CD14-positive monocyte (primary cell): ENCODE data around the gene ZDHHC9. TPM values are rescaled to one million over a fixed set of nuclear protein-coding genes. Genes with fewer than 3 reads are reported as not detected.

ENCODE experiments used
- DNase-seq, 3 donors: peaks; one replicate each; pipeline ENCODE4 v3.0.0-alpha.2; 2011 to 2022
- H2AFZ ChIP-seq: 2 replicates; pipeline ENCODE4 v1.6.0; 2012; ENCODE audit warnings: mild to moderate bottlenecking, low read depth, low read length, inconsistent platforms; ENCODE audit not compliant: insufficient read depth, poor library complexity, severe bottlenecking
- H3K27ac ChIP-seq, 2 donors: 1 replicate in 1 of 2; 2 replicates in 1 of 2; pipeline ENCODE4 v1.5.1; 2012 to 2013; ENCODE audit warnings: low read length in 2 of 2, control low read depth in 1 of 2, inconsistent platforms in 1 of 2, low read depth in 1 of 2, mild to moderate bottlenecking in 1 of 2
- H3K27me3 ChIP-seq, 2 donors: one replicate each; pipeline versions ENCODE4 v1.6.0 to v1.6.1; 2011 to 2013; ENCODE audit warnings: low read length in 2 of 2; ENCODE audit not compliant: control insufficient read depth in 2 of 2, insufficient read depth in 2 of 2
- H3K36me3 ChIP-seq, 2 donors: replicated peaks in 1 of 2; 1 replicate in 1 of 2; 2 replicates in 1 of 2; pipeline versions ENCODE4 v1.5.1 to v1.6.1; 2012 to 2013; ENCODE audit warnings: low read length in 2 of 2, control low read depth in 1 of 2, inconsistent platforms in 1 of 2, mild to moderate bottlenecking in 1 of 2; ENCODE audit not compliant: insufficient read depth in 2 of 2, control insufficient read depth in 1 of 2
- H3K4me1 ChIP-seq, 2 donors: 1 replicate in 1 of 2; 2 replicates in 1 of 2; pipeline versions ENCODE4 v1.5.1 to v1.6.1; 2012 to 2013; ENCODE audit warnings: low read length in 2 of 2, control low read depth in 1 of 2, inconsistent platforms in 1 of 2, mild to moderate bottlenecking in 1 of 2, moderate library complexity in 1 of 2; ENCODE audit not compliant: insufficient read depth in 2 of 2, control insufficient read depth in 1 of 2
- H3K4me2 ChIP-seq: replicated peaks from 2 replicates; pipeline ENCODE3; 2012; ENCODE audit warnings: low read length, moderate library complexity, mild to moderate bottlenecking; ENCODE audit not compliant: poor library complexity, severe bottlenecking; ENCODE audit errors: extremely low read depth
- H3K4me3 ChIP-seq, 3 experiments: fragments of 200-600 bp in 1 of 3; sonication (generic) in 1 of 3; replicated peaks in 1 of 3; 1 replicate in 2 of 3; 2 replicates in 1 of 3; pipeline ENCODE4 v1.5.1; 2011 to 2013; ENCODE audit warnings: low read length in 3 of 3, mild to moderate bottlenecking in 3 of 3, control low read depth in 2 of 3, low read depth in 2 of 3, inconsistent platforms in 1 of 3, moderate library complexity in 1 of 3
- H3K79me2 ChIP-seq: 2 replicates; pipeline ENCODE4 v1.6.0; 2012; ENCODE audit warnings: mild to moderate bottlenecking, control low read depth, inconsistent platforms, low read length, moderate library complexity; ENCODE audit not compliant: insufficient read depth
- H3K9ac ChIP-seq: 2 replicates; pipeline ENCODE4 v1.6.0; 2017; ENCODE audit warnings: low read length, mild to moderate bottlenecking; ENCODE audit not compliant: insufficient read depth, poor library complexity, severe bottlenecking
- H3K9me3 ChIP-seq, 2 donors: replicated peaks in 1 of 2; 1 replicate in 1 of 2; 2 replicates in 1 of 2; pipeline versions ENCODE4 v1.5.1 to v1.6.1; 2012 to 2013; ENCODE audit warnings: low read length in 2 of 2, control low read depth in 1 of 2; ENCODE audit not compliant: control insufficient read depth in 1 of 2, insufficient read depth in 1 of 2
- H4K20me1 ChIP-seq: 2 replicates; pipeline ENCODE4 v1.6.0; 2012; ENCODE audit warnings: mild to moderate bottlenecking, low read length, control low read depth, moderate library complexity; ENCODE audit not compliant: insufficient read depth
- H3K27ac Mint-ChIP-seq, 7 donors: one replicate each; pipeline ENCODE4 v1.8.0; 2020; ENCODE audit warnings: mild to moderate bottlenecking in 7 of 7, mixed read lengths in 7 of 7, moderate library complexity in 6 of 7, inconsistent platforms in 2 of 7
- H3K27me3 Mint-ChIP-seq, 3 donors: one replicate each; pipeline ENCODE4 v1.8.0; 2021 to 2022; ENCODE audit warnings: low read depth in 3 of 3, mild to moderate bottlenecking in 3 of 3, mixed read lengths in 3 of 3, moderate library complexity in 3 of 3, inconsistent platforms in 1 of 3
- H3K36me3 Mint-ChIP-seq, 2 donors: one replicate each; pipeline ENCODE4 v1.8.0; 2020; ENCODE audit warnings: mixed read lengths in 2 of 2, inconsistent platforms in 1 of 2, mild to moderate bottlenecking in 1 of 2
- H3K4me1 Mint-ChIP-seq: one replicate; pipeline ENCODE4 v1.8.0; 2020; ENCODE audit warnings: mild to moderate bottlenecking, mixed read lengths
- H3K4me3 Mint-ChIP-seq, 2 donors: one replicate each; pipeline ENCODE4 v1.8.0; 2020; ENCODE audit warnings: mild to moderate bottlenecking in 2 of 2, mixed read lengths in 2 of 2, moderate library complexity in 1 of 2
- H3K9me3 Mint-ChIP-seq, 7 donors: one replicate each; pipeline ENCODE4 v1.8.0; 2020 to 2022; ENCODE audit warnings: mixed read lengths in 7 of 7, mild to moderate bottlenecking in 6 of 7, moderate library complexity in 6 of 7, inconsistent platforms in 2 of 7
- WGBS: methylation state at CpG from one replicate; pipeline ENCODE4 v1.1.5; 2013; ENCODE audit warnings: missing lambda C conversion rate; ENCODE audit not compliant: insufficient coverage; 5-methylcytosine and 5-hydroxymethylcytosine counted together
- intact Hi-C, 2 donors: fragments of 100-400 bp; cut with micrococcal nuclease; formaldehyde crosslinking; loops; one replicate each; pipeline versions ENCODE4 v1.15.0 to v1.15.1; 2023
- polyA plus RNA-seq, 3 donors: library from polyadenylated mRNA; depleted of rRNA in 1 of 3; unstranded in 2 of 3; stranded (reverse) in 1 of 3; fragments of 300-500 nt in 2 of 3; fragments of >200 nt in 1 of 3; fragmentation: Illumina TruSeq in 2 of 3; gene quantifications; 1 replicate in 2 of 3; 2 replicates in 1 of 3; pipeline ENCODE4 v1.2.3, GENCODE V29; 2012 to 2021
- TF ChIP-seq, protein P1 (sequence below): fragments of 200-600 bp; IDR thresholded peaks from one replicate; pipeline ENCODE4 v1.8.0; 2022; ENCODE audit warnings: antibody characterized with exemption, mild to moderate bottlenecking

Gene ZDHHC9
- polyA plus RNA-seq, 3 donors = 1.5 to 2.8 (median 2.7) TPM

DNA sequence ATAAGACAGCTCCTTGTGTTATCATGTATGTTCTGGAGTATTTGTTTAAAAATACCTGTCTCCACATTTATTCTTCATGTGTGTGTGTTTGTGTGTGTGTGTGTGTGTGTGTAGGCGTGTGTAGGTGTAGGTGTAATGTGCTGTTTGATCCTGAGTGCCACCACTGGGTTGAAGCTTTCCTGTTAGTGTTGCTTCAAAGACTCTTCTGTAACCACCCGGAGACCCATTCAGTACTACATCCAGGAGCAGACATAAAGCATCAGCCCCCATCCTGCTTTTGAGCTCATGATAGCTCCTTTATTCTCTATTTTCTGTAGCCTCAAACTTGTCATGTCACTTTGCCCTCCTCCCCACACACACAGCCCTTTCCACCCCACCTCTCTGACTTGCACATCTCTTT, 3.0 kb upstream of the ZDHHC9 start:
- Histone ChIP-seq H3K79me2 (no peaks in the 10 kb centered on the region), H3K4me2 (no peak overlapping the region), H3K27me3 (no peaks in the 10 kb centered on the region), H3K4me1 (peaks cover 9 to 15% of the 10 kb centered on the region in 2 donors), H4K20me1 (no peaks in the 10 kb centered on the region), H3K9me3 (no peaks in the 10 kb centered on the region), H3K27ac (no peak overlapping the region), H3K9ac (no peak overlapping the region), H3K4me3 (no peak overlapping the region), H3K36me3 (no peaks in the 10 kb centered on the region), H2AFZ (no peak overlapping the region)
- TF ChIP-seq, protein P1, sequence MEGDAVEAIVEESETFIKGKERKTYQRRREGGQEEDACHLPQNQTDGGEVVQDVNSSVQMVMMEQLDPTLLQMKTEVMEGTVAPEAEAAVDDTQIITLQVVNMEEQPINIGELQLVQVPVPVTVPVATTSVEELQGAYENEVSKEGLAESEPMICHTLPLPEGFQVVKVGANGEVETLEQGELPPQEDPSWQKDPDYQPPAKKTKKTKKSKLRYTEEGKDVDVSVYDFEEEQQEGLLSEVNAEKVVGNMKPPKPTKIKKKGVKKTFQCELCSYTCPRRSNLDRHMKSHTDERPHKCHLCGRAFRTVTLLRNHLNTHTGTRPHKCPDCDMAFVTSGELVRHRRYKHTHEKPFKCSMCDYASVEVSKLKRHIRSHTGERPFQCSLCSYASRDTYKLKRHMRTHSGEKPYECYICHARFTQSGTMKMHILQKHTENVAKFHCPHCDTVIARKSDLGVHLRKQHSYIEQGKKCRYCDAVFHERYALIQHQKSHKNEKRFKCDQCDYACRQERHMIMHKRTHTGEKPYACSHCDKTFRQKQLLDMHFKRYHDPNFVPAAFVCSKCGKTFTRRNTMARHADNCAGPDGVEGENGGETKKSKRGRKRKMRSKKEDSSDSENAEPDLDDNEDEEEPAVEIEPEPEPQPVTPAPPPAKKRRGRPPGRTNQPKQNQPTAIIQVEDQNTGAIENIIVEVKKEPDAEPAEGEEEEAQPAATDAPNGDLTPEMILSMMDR = no peak
- Mint-ChIP-seq H3K36me3 (no peaks in the 10 kb centered on the region), H3K27me3 (peaks cover 4 to 5% (median 4%) of the 10 kb centered on the region in 3 donors), H3K9me3 (peaks cover 0 to 7% (median 4%) of the 10 kb centered on the region in 7 donors), H3K4me3 (no peak overlapping the region), H3K4me1 (peaks cover 10% of the 10 kb centered on the region), H3K27ac (no peak overlapping the region)
- no peak for DNase-seq
- 100% methylated on average over 1 of the region's 2 CpGs for WGBS
- intact Hi-C loops = loop anchor here in 1 of 2 donors (10.0 kb wide), 1 partner anchor 58 kb away; the partner anchor contains the start of gene UTP14A

- TF ChIP-seq, protein P1 = no peak
- Histone ChIP-seq H3K27me3 (no peaks in the 10 kb centered on the region), H3K36me3 (no peaks in the 10 kb centered on the region), H3K4me2 (no peak overlapping the region), H3K27ac (no peak overlapping the region), H3K9me3 (no peaks in the 10 kb centered on the region), H3K79me2 (no peaks in the 10 kb centered on the region), H3K4me3 (no peak overlapping the region), H4K20me1 (no peaks in the 10 kb centered on the region), H3K9ac (no peak overlapping the region), H2AFZ (no peak overlapping the region), H3K4me1 (peaks cover 9 to 15% of the 10 kb centered on the region in 2 donors)
- H3K9me3 Mint-ChIP-seq = peaks cover 0 to 7% (median 4%) of the 10 kb centered on the region in 7 donors
- H3K27me3 Mint-ChIP-seq = peaks cover 4 to 6% (median 5%) of the 10 kb centered on the region in 3 donors
- DNase-seq = no peak
- no CpG with 5 or more reads among the region's 4 CpGs for WGBS
- no peak overlapping the region for H3K27ac Mint-ChIP-seq
- peaks cover 12% of the 10 kb centered on the region for H3K4me1 Mint-ChIP-seq
- H3K4me3 Mint-ChIP-seq = no peak overlapping the region
- intact Hi-C loops = loop anchor here in 1 of 2 donors (10.0 kb wide), 1 partner anchor 59 kb away; the partner anchor contains the start of gene UTP14A
- H3K36me3 Mint-ChIP-seq = peaks cover 0 to 2% of the 10 kb centered on the region in 2 donors
Observed at GRCh38 chrX:129845616-129846190, 2.0 kb upstream of the ZDHHC9 start.
